Activated naive CD4-positive, alpha-beta T cell treated with anti-CD3 and anti-CD28 coated beads, Interleukin-2, amount 50 U/mL, for 72 hours (primary cell): ENCODE measurements around the gene SECTM1. TPM values are rescaled to one million over a fixed set of nuclear protein-coding genes. Genes with fewer than 3 reads are reported as not detected.
A peak's percentile ranks its signal among the peaks of the same experiment; 100 is the strongest.
"Not testable (repeated sequence)": the region's sequence is repeated elsewhere in the genome, so short reads cannot be mapped to it uniquely, and the experiment has no call there.

Experiments
- ATAC-seq, 2 donors: fragments of 150-1000 bp; cut with Tn5 transposase; 2 replicates each; pipeline ENCODE4 v1.10.0; 2021; ENCODE audit warnings: mild to moderate bottlenecking in 2 of 2, moderate library complexity in 2 of 2
- DNase-seq, 2 donors: peaks; one replicate each; pipeline ENCODE4 v3.0.0; 2021 to 2022; ENCODE audit warnings: low spot score in 2 of 2
- H3K27ac Mint-ChIP-seq, 2 donors: one replicate each; pipeline ENCODE4 v1.8.0; 2022; ENCODE audit warnings: mild to moderate bottlenecking in 2 of 2, mixed read lengths in 2 of 2
- H3K36me3 Mint-ChIP-seq, 2 donors: one replicate each; pipeline ENCODE4 v1.8.0; 2022; ENCODE audit warnings: mixed read lengths in 2 of 2
- H3K9me3 Mint-ChIP-seq, 2 donors: one replicate each; pipeline ENCODE4 v1.8.0; 2022; ENCODE audit warnings: mixed read lengths in 2 of 2
- total RNA-seq, 2 donors: library from RNA; stranded (reverse); gene quantifications; one replicate each; pipeline ENCODE4 v1.2.3, GENCODE V29; 2022

SECTM1 gene
- total RNA-seq, 2 donors from 2014 or later, result 2.3 to 13.7 TPM

- DNase-seq (no peak), ATAC-seq (no peak)
- Mint-ChIP-seq H3K9me3 (no peaks in the 10 kb centered on the region), H3K36me3 (no peaks in the 10 kb centered on the region), H3K27ac (no peak overlapping the region)
Observed at GRCh38 chr17:82372249-82373071, 38.9 kb upstream of the SECTM1 start.

- DNase-seq, result no peak
- ATAC-seq, result no peak
- no peak within 1 kb of the TSS for H3K27ac Mint-ChIP-seq
- no peaks in the 10 kb centered on the region for H3K36me3 Mint-ChIP-seq
- no peaks in the 10 kb centered on the region for H3K9me3 Mint-ChIP-seq
Observed at GRCh38 chr17:82371333-82372248, 38.0 kb upstream of the SECTM1 start, which contains the start of gene UTS2R. Gene UTS2R, plus strand, starts transcription at chr17:82371765. Its CDS starts 2,560 bp downstream, at chr17:82374325.

GRCh38 chr17:82370471-82371332 is 37.1 kb upstream of the SECTM1 start:
- peak; percentile 56 to 59 for ATAC-seq
- no peak overlapping the region for H3K27ac Mint-ChIP-seq
- H3K9me3 Mint-ChIP-seq, result no peaks in the 10 kb centered on the region
- no peak for DNase-seq
- H3K36me3 Mint-ChIP-seq, result no peaks in the 10 kb centered on the region

GRCh38 chr17:82369211-82369610 is 35.6 kb upstream of the SECTM1 start:
- H3K9me3 Mint-ChIP-seq, result no peaks in the 10 kb centered on the region
- ATAC-seq (no peak), DNase-seq (no peak)
- H3K36me3 Mint-ChIP-seq, result no peaks in the 10 kb centered on the region
- H3K27ac Mint-ChIP-seq, result no peak overlapping the region

- ATAC-seq, result peak in 1 of 2 donors; percentile 79
- no peak for DNase-seq
- H3K9me3 Mint-ChIP-seq, result no peaks in the 10 kb centered on the region
- H3K27ac Mint-ChIP-seq, result no peak overlapping the region
- no peaks in the 10 kb centered on the region for H3K36me3 Mint-ChIP-seq
Observed at GRCh38 chr17:82367724-82368524, 34.4 kb upstream of the SECTM1 start.

GRCh38 chr17:82366749-82367148 is 33.2 kb upstream of the SECTM1 start:
- Mint-ChIP-seq H3K9me3 (no peaks in the 10 kb centered on the region), H3K27ac (no peak overlapping the region), H3K36me3 (no peaks in the 10 kb centered on the region)
- ATAC-seq (no peak), DNase-seq (no peak)

- H3K9me3 Mint-ChIP-seq, result no peaks in the 10 kb centered on the region
- ATAC-seq, result no peak
- no peak for DNase-seq
- no peak overlapping the region for H3K27ac Mint-ChIP-seq
- H3K36me3 Mint-ChIP-seq, result no peaks in the 10 kb centered on the region
Observed at GRCh38 chr17:82365606-82366295, 32.2 kb upstream of the SECTM1 start.

GRCh38 chr17:82361885-82362633 is 28.5 kb upstream of the SECTM1 start:
- Mint-ChIP-seq H3K9me3 (peaks cover 0 to 5% of the 10 kb centered on the region in 2 donors), H3K27ac (peak overlapping the region in 1 of 2 donors; percentile 86), H3K36me3 (no peaks in the 10 kb centered on the region)
- no peak for ATAC-seq
- DNase-seq, result no peak

GRCh38 chr17:82359451-82360074 is 26.0 kb upstream of the SECTM1 start:
- H3K36me3 Mint-ChIP-seq, H3K27ac Mint-ChIP-seq, DNase-seq, H3K9me3 Mint-ChIP-seq, ATAC-seq: not testable (repeated sequence)

- Mint-ChIP-seq H3K9me3 (peaks cover 0 to 5% of the 10 kb centered on the region in 2 donors), H3K36me3 (no peaks in the 10 kb centered on the region), H3K27ac (peak within 1 kb of the TSS in 1 of 2 donors; percentile 5)
- DNase-seq, result no peak
- peak; percentile 47 to 57 for ATAC-seq
Observed at GRCh38 chr17:82358465-82359350, 25.1 kb upstream of the SECTM1 start, which contains the start of gene TEX19. Gene TEX19, plus strand, starts transcription at chr17:82359247. Its CDS starts 2,904 bp downstream, at chr17:82362151.

- Mint-ChIP-seq H3K36me3 (no peaks in the 10 kb centered on the region), H3K27ac (no peak overlapping the region), H3K9me3 (peaks cover 0 to 5% of the 10 kb centered on the region in 2 donors)
- DNase-seq (no peak), ATAC-seq (peak in 1 of 2 donors; percentile 31)
Observed at GRCh38 chr17:82357394-82357793, 23.8 kb upstream of the SECTM1 start.

- no peaks in the 10 kb centered on the region for H3K36me3 Mint-ChIP-seq
Observed at GRCh38 chr17:82356845-82357355, 23.3 kb upstream of the SECTM1 start.

GRCh38 chr17:82355770-82356427 is 22.3 kb upstream of the SECTM1 start:
- Mint-ChIP-seq H3K27ac (no peak overlapping the region), H3K9me3 (peaks cover 0 to 5% of the 10 kb centered on the region in 2 donors), H3K36me3 (no peaks in the 10 kb centered on the region)
- ATAC-seq (no peak), DNase-seq (no peak)

More at GRCh38 chr17:82356845-82357355, 23.3 kb upstream of the SECTM1 start:
- H3K27ac Mint-ChIP-seq, result no peak overlapping the region
- peaks cover 0 to 5% of the 10 kb centered on the region in 2 donors for H3K9me3 Mint-ChIP-seq
- ATAC-seq (no peak), DNase-seq (no peak)
